ENCODE measurements around the gene AKR1B1.

DNA sequence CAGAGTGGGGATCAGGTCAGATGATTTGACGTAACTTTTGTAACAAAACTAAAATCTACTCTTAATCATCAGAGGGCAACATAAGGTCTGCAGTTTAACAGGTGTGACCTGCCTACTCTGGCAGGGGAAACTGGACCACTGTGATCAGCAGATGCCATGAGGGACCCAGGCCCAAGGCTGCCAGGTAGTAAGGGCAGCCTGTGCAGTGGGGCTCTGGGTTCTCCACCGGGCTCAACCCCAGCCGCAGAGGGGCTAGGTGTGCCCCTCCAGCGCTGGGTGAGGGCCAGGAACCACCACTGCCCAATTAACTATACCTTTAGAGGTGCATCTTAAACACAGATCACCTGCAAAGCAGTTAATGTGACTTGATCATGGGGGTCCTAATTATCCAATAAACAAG is 17.6 kb downstream of the AKR1B1 start:
- no peak for TF ChIP-seq YY1 (IDR thresholded peaks at IDR 0.05; ENCODE audit: insufficient read depth, insufficient read length)
- TF ChIP-seq ZNF274 (IDR thresholded peaks at IDR 0.05; ENCODE audit: low read depth, low read length): no peak
- TF ChIP-seq SUZ12 (IDR thresholded peaks at IDR 0.05; ENCODE audit: extremely low read depth, insufficient read depth, insufficient read length): no peak
